Measurements from ENCODE around the gene GAN.
A peak's percentile ranks its signal among the peaks of the same experiment; 100 is the strongest.

Gene GAN

DNA sequence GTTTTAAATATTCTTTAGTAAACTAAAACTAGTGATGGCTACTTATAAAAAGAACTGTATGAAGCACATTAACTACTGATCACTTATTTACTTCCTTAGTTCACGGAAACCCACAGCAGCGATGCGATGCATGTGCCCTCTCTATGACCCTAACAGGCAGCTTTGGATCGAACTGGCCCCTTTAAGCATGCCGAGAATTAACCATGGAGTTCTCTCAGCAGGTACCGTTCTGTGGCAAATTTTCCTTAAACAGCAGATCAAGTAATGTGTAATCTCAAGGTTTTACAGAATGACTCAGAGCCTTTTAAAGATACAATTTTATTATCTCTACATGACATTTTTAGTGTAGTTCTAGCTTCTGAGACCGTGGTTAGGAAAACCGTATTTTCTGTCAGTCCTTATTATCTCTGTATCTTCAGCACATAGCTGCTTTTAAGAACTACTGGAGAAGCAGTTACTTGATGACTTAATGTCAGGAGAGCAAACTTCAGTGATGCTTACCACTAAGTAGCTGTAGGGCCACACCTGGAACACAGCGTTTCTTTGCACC, 43.0 kb downstream of the GAN start:
- no peak overlapping the region for H3K27ac Mint-ChIP-seq
- H3K27me3 Mint-ChIP-seq, result no peaks in the 10 kb centered on the region
- H3K9me3 Mint-ChIP-seq, result peaks cover 1% of the 10 kb centered on the region
- DNase-seq, result no peak
- H3K4me1 Mint-ChIP-seq, result no peaks in the 10 kb centered on the region
- H3K36me3 Mint-ChIP-seq, result peaks cover 11% of the 10 kb centered on the region
- no peak overlapping the region for H3K4me3 Mint-ChIP-seq
- CTCF ChIA-PET, result interaction anchor here (1.0 kb wide), 1 partner anchor 10 kb away, joined by 3 read pairs; no protein-coding TSS in a partner anchor

DNA sequence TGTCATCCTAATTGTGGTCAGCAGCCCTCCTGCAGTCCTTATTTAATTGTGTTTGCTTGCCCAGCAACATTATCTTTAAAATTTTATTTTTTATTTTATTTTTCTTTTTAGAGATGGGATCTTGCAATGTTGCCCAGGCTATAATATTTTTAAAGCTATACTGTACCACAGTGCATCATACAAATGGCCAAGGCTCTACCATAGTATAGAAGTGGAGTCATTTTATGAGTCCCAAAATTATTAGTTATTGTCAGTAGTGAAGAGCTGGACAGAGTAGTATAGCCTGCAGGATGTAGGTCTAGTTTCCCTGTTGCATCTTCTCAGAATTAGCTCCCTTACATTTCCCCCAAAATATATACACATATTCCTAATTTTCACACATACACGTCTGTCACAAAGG, 44.1 kb downstream of the GAN start:
- peaks cover 15% of the 10 kb centered on the region for H3K36me3 Mint-ChIP-seq
- CTCF ChIA-PET, result no interaction called here
- no peaks in the 10 kb centered on the region for H3K27me3 Mint-ChIP-seq
- peaks cover 1% of the 10 kb centered on the region for H3K9me3 Mint-ChIP-seq
- no peak for DNase-seq
- no peak overlapping the region for H3K4me3 Mint-ChIP-seq
- no peak overlapping the region for H3K27ac Mint-ChIP-seq
- no peaks in the 10 kb centered on the region for H3K4me1 Mint-ChIP-seq

DNA sequence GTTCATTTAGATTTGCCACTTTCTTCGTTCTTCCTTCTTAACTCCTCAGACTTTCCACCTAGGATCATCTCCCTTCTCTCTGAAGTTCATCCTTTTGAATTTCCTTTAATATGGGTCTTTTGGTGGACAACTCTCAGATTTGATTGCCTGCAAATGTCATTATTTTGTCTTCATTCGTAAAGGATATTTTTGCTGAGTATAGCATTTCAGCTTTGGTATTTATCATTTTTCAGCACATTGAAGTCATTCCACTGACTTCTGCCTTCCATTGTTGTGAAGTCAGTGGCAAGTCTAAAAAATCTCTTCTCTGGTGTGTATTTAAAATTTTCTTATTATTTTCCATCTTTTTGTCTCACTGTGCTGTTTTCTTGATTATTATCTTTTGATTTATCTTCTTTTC, 45.4 kb downstream of the GAN start:
- no peak for DNase-seq
- H3K27me3 Mint-ChIP-seq, result no peaks in the 10 kb centered on the region
- peaks cover 1% of the 10 kb centered on the region for H3K9me3 Mint-ChIP-seq
- H3K36me3 Mint-ChIP-seq, result peaks cover 15% of the 10 kb centered on the region
- H3K27ac Mint-ChIP-seq, result no peak overlapping the region
- CTCF ChIA-PET, result interaction anchor here (0.6 kb wide), 1 partner anchor 29 kb away, joined by 3 read pairs; no protein-coding TSS in a partner anchor
- H3K4me3 Mint-ChIP-seq, result no peak overlapping the region
- no peaks in the 10 kb centered on the region for H3K4me1 Mint-ChIP-seq

DNA sequence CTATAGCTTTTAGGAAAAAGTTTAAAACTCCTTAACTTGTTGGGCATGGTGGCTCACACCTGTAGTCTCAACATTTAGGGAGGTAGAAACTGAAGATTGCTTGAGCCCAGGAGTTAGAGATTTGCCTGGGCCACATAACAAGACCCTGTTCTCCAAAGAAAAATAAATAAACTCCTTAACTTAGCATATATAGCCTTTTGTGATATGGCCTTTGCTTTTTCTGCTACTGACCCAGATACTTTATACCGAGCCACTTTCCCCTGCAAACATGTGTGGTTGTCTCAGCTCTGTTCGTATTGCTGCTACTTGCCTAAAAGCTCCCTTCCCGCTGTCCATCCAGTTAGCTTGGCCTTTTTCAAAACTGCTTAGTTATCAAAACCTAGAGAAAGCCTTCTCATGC, 51.0 kb downstream of the GAN start:
- Mint-ChIP-seq H3K9me3 (no peaks in the 10 kb centered on the region), H3K4me1 (peaks cover 4% of the 10 kb centered on the region), H3K27ac (no peak overlapping the region), H3K27me3 (no peaks in the 10 kb centered on the region), H3K36me3 (peaks cover 20% of the 10 kb centered on the region), H3K4me3 (no peak overlapping the region)
- CTCF ChIA-PET, result interaction anchor here (0.6 to 6.3 kb wide), 13 partner anchors 9 to 433 kb away, joined by 3 to 32 read pairs (median 4); no protein-coding TSS in a partner anchor
- no peak for DNase-seq

DNA sequence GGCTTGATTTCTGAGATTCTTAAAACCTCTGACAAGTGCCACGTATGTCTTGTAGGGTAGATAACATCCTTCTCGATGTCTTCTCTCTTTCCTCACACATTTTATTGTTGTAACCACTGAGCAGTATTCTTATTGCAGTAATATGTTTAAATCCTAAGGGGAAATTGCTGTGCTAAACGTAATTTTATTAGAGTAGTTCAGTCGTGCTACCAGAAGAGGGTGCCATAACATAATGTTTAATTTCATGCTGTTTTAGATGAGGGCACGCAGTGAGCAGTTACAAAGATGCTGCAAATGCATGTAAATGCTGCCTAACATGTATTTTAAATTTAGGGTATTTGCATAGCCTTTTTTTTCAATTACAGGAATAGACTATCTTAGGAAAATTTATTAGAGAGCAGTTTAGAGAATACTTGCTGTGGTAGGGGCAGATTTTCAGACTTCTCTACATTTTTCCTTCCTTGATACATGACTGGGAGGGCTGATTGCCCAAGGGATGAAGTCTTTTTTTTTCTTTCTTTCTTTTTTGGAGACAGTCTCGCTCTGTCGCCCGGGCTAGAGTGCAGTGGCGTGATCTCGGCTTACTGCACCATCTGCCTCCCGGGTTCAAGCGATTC, 51.7 kb downstream of the GAN start:
- no peaks in the 10 kb centered on the region for H3K9me3 Mint-ChIP-seq
- no peaks in the 10 kb centered on the region for H3K27me3 Mint-ChIP-seq
- CTCF ChIA-PET, result interaction anchor here (0.6 to 6.3 kb wide), 11 partner anchors 8 to 375 kb away, joined by 3 to 32 read pairs (median 6); no protein-coding TSS in a partner anchor
- DNase-seq, result no peak
- no peak overlapping the region for H3K4me3 Mint-ChIP-seq
- peaks cover 20% of the 10 kb centered on the region for H3K36me3 Mint-ChIP-seq
- no peak overlapping the region for H3K27ac Mint-ChIP-seq
- H3K4me1 Mint-ChIP-seq, result peaks cover 4% of the 10 kb centered on the region

DNA sequence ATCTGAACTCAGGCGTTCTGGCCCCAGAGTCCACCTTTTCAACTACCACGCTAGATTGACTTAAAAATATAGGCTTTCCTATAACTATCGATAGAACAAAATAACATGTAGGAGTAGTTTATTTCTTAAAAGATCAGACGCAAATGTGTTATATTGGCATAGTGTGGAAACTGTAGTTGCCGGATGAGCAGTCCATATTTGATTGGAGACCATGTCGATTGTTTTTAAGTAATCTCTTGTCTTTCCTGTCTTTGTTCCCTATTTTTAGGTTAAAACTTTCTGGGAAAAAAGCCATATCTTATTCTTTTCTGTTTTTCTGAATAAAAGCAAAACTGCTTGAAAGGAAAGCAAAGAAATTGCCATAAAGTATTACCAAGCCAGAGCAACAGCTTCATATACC, 53.1 kb downstream of the GAN start:
- Mint-ChIP-seq H3K4me3 (no peak overlapping the region), H3K9me3 (no peaks in the 10 kb centered on the region), H3K36me3 (peaks cover 17% of the 10 kb centered on the region), H3K4me1 (peaks cover 4% of the 10 kb centered on the region), H3K27me3 (no peaks in the 10 kb centered on the region), H3K27ac (no peak overlapping the region)
- DNase-seq, result no peak
- CTCF ChIA-PET, result interaction anchor here (0.7 to 6.3 kb wide), 9 partner anchors 10 to 373 kb away, joined by 3 to 32 read pairs (median 3); no protein-coding TSS in a partner anchor

DNA sequence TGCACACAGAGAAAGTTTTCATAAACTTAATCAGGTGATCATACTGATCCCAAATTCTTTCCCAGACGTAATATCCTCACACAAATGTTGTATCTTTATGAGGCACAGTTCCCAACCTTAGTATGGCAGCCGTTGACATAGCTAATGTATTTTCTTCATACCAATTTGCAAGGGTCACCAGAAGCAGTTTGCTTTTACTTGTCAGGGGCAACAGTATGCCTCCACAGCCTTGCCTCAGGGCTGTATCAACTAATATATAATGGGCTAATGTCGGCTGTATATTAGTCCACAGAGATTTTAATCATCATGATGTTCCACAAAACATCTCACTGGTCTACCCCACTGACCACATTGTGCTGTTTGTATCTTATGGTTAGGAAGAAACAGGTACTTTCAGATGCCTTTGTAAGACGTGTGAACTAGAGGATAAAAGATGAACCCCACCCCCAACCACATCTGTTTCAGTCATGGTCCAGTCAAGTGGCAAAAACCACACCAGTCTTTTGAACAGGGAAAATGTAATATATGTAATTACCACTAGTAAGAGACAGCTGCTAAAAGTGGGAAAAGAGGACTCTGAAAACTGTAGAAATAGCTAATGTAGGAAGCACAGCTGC, 55.2 kb downstream of the GAN start:
- H3K9me3 Mint-ChIP-seq, result no peaks in the 10 kb centered on the region
- peaks cover 9% of the 10 kb centered on the region for H3K4me1 Mint-ChIP-seq
- CTCF ChIA-PET, result interaction anchor here (0.5 to 1.2 kb wide), 4 partner anchors 34 to 361 kb away, joined by 3 read pairs; no protein-coding TSS in a partner anchor
- no peak overlapping the region for H3K4me3 Mint-ChIP-seq
- DNase-seq, result no peak
- no peak overlapping the region for H3K27ac Mint-ChIP-seq
- H3K27me3 Mint-ChIP-seq, result no peaks in the 10 kb centered on the region
- H3K36me3 Mint-ChIP-seq, result peaks cover 16% of the 10 kb centered on the region

DNA sequence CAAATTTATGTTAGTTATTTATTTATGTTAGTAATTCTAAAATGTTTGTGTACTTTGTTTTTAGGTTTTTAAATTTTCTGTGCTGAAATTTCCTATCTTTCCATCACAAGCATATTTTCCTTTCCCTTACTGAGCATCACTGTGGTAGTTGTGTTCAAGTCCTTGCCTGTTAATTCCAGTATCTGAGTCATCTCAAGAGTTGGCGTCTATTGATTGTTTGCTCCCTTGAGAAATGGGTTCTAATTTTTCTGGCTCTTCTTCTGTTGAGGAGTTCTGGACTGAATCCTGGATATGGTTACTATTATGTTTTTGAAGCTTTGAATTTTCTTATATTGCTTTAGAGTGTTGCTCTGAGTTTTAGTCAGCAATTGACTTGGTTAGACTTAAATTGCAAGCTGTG, 56.3 kb downstream of the GAN start:
- Mint-ChIP-seq H3K9me3 (no peaks in the 10 kb centered on the region), H3K4me1 (peaks cover 9% of the 10 kb centered on the region), H3K27ac (no peak overlapping the region), H3K36me3 (peaks cover 16% of the 10 kb centered on the region), H3K27me3 (no peaks in the 10 kb centered on the region), H3K4me3 (no peak overlapping the region)
- no peak for DNase-seq
- CTCF ChIA-PET, result interaction anchor here (1.1 to 1.2 kb wide), 2 partner anchors 33 to 252 kb away, joined by 3 read pairs; no protein-coding TSS in a partner anchor

DNA sequence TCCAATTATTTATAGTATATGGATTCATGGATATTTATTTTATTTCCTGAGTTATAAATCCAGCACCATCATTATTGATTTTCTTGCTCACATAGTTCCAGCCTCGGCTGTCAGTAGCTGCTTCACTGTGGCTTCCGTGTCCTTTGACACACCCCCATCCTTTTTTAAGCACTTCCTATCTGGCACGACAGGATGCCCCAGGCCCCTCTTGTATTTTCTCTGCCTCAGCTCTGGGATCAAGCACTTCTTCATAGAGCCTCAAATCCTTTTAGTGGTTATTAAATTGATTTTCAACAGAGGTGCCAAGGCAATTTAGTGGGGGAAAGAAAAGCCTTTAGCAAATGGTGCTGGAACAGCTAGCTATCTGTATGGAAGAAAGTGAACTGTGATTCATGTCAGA, 59.8 kb downstream of the GAN start:
- CTCF ChIA-PET, result interaction anchor here (1.5 kb wide), 1 partner anchor 9 kb away, joined by 3 read pairs; no protein-coding TSS in a partner anchor
- no peak overlapping the region for H3K4me3 Mint-ChIP-seq

DNA sequence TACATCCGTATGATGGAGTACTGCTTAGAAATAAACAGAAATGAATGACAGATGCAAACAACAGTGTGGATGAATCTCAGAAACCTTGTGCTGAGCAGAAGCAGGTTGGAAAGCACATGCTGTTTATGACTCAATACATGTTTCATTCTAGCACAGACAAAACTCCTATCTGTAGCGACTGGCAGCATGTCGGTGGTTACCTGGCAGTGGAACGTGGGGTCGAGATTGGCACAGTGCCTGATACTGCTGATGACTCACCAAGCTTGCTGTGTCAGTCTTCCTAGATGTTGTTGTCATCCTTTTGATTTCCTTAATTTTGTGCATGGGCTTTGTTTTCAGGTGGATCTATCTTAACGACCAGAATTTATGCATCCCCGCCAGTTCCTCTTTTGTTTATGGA, 62.1 kb downstream of the GAN start:
- no peaks in the 10 kb centered on the region for H3K9me3 Mint-ChIP-seq
- H3K27me3 Mint-ChIP-seq, result no peaks in the 10 kb centered on the region
- peaks cover 6% of the 10 kb centered on the region for H3K4me1 Mint-ChIP-seq
- CTCF ChIA-PET, result no interaction called here
- no peak for DNase-seq
- no peak overlapping the region for H3K4me3 Mint-ChIP-seq
- peaks cover 16% of the 10 kb centered on the region for H3K36me3 Mint-ChIP-seq
- no peak overlapping the region for H3K27ac Mint-ChIP-seq

More for the DNA sequence above, 59.8 kb downstream of the GAN start:
- H3K9me3 Mint-ChIP-seq, result no peaks in the 10 kb centered on the region
- H3K27ac Mint-ChIP-seq, result no peak overlapping the region
- H3K4me1 Mint-ChIP-seq, result peaks cover 9% of the 10 kb centered on the region
- DNase-seq, result peak; percentile 24
- H3K36me3 Mint-ChIP-seq, result peaks cover 19% of the 10 kb centered on the region
- H3K27me3 Mint-ChIP-seq, result no peaks in the 10 kb centered on the region

DNA sequence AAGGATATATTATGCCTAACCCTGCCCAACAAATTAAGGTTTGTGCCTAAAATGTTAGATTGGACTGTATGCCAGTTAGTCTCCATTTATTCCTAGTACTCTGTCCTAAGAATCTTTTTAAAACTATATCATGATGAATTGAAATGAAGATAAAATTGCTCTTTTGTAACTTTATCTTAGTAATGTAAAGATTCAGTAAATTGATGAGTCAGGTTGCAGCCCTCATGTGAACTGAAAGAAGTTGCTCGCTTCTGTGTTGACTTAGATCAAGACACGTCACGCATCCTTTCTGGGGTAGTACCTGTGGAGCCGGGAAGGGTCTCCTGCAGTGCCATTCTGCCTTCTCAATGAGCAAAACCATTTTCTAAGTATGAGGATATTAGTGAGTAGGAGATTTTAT, 63.3 kb downstream of the GAN start:
- CTCF ChIA-PET, result no interaction called here
- peaks cover 16% of the 10 kb centered on the region for H3K36me3 Mint-ChIP-seq
- no peaks in the 10 kb centered on the region for H3K9me3 Mint-ChIP-seq
- H3K4me1 Mint-ChIP-seq, result peaks cover 6% of the 10 kb centered on the region
- no peak for DNase-seq
- H3K4me3 Mint-ChIP-seq, result no peak overlapping the region
- H3K27me3 Mint-ChIP-seq, result no peaks in the 10 kb centered on the region
- no peak overlapping the region for H3K27ac Mint-ChIP-seq

DNA sequence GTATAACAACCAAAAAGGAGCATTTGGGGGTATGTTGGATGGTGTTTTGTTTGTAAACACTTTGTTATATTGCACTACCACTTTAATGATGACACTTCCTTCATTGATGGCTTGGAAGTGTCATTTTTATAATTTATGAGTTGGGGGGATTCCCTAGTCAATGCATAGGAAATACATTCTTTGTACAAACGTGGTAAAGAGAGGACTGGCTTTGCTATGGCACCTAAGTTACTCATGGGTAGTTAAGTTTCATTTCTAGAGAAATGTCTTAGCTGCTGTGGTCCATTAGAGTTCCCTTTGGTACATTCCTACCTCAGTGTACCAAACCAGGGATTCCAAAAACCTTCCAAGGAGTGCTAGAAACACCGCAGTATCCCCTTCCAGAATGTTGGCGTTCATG, 66.2 kb downstream of the GAN start:
- Mint-ChIP-seq H3K27me3 (no peaks in the 10 kb centered on the region), H3K4me1 (no peaks in the 10 kb centered on the region), H3K9me3 (no peaks in the 10 kb centered on the region), H3K36me3 (peaks cover 13% of the 10 kb centered on the region), H3K4me3 (no peak overlapping the region), H3K27ac (no peak overlapping the region)
- no peak for DNase-seq
- CTCF ChIA-PET, result no interaction called here

DNA sequence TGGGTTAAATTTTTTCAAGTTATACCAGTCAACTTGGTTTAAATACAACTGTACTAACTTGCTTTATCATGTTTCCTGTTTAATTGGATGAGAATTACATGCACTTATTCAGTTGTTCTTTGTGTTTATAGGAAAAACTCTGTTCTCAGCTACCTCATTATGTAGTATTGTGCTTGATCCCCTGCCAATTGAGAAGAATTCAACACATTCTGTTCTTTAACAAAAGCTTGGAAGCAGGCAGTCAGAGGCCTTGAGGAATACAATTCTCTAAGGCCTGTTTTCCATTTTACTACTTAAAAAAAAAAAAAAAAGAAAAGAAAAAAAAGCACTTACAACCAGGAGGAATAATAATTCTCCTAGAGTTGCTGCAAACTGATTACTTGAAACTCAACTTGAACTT, 69.2 kb downstream of the GAN start:
- no peak overlapping the region for H3K27ac Mint-ChIP-seq
- DNase-seq, result no peak

DNA sequence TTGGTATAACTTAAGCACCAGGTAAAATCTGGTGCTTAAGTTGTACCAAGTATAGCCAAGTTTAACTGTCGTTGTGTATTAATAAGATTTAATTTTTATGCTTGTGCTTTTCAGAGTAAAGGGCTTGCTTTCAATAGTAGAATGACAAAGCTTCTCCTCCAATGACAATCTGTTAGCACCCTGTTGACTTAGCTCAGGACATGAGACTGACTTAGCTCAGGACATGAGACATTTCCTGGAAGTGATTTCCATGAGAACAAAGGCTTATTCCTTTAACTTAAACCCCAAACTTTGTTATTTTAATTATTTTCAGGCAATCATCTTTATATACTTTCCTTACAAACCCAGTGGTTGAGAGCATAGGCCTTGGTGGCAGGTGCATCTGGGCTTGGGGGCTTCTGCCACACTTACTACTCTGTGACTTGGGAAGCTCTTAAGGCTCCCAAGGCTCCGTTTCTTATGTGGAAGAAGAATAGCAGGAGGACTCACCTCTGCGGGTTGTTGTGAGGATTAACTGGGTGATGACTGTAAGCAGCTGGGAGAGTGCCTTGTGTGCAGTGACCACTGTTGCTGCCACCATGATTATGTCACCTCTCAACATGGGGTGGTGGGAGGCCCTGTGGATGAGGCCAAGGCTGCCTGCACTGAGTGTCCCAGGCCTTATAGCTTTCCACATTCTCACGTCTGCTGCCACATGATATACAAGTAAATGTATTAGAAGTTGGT, 70.4 kb downstream of the GAN start:
- CTCF ChIA-PET, result interaction anchor here (1.1 to 1.6 kb wide), 2 partner anchors 19 to 124 kb away, joined by 3 read pairs; no protein-coding TSS in a partner anchor
- no peaks in the 10 kb centered on the region for H3K4me1 Mint-ChIP-seq
- no peak overlapping the region for H3K27ac Mint-ChIP-seq
- peaks cover 2% of the 10 kb centered on the region for H3K36me3 Mint-ChIP-seq
- H3K4me3 Mint-ChIP-seq, result no peak overlapping the region
- H3K27me3 Mint-ChIP-seq, result no peaks in the 10 kb centered on the region
- DNase-seq, result no peak
- no peaks in the 10 kb centered on the region for H3K9me3 Mint-ChIP-seq

More for the DNA sequence above, 69.2 kb downstream of the GAN start:
- H3K4me3 Mint-ChIP-seq, result no peak overlapping the region
- H3K27me3 Mint-ChIP-seq, result no peaks in the 10 kb centered on the region
- CTCF ChIA-PET, result interaction anchor here (1.6 kb wide), 1 partner anchor 123 kb away, joined by 3 read pairs; no protein-coding TSS in a partner anchor
- H3K36me3 Mint-ChIP-seq, result peaks cover 2% of the 10 kb centered on the region
- H3K9me3 Mint-ChIP-seq, result no peaks in the 10 kb centered on the region
- H3K4me1 Mint-ChIP-seq, result no peaks in the 10 kb centered on the region
